AG10803 (cell line): Measurements from ENCODE around the gene DLG2.

Experiments
- DNase-seq: peaks from one replicate; pipeline ENCODE4 v3.0.0; 2010; ENCODE audit warnings: low read depth
- H3K4me3 ChIP-seq: 2 replicates; pipeline ENCODE4 v1.5.1; 2011; ENCODE audit warnings: mild to moderate bottlenecking, low read length, control low read depth
- CTCF ChIP-seq: conservative IDR thresholded peaks from 2 replicates; pipeline ENCODE4 v1.5.1; 2011; ENCODE audit warnings: mild to moderate bottlenecking, low read length, control low read depth, inconsistent platforms

DLG2 gene

DNA sequence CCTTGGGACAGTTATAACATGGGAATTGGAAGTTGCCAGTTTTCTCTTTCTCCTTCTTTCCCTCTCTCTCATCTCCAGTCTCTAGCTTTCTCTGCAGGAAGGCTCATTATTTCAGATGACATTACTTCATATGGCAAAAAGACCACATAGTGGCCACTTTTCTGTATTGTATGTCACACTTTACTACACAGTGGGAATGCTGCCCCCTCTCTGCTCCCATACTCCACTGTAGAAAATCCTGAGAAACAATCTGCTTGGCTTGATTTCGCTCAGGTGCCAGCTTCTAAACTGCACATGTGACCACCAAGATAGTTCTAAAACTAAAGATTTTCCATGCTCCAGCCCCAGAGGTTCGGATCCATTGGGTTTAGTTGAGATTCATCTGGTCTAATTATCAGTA is 1480.3 kb downstream of the DLG2 start:
- DNase-seq: no peak
- no peak overlapping the region for H3K4me3 ChIP-seq
- no peak for TF ChIP-seq CTCF

GRCh38 chr11:84145616-84146185 is 1481.4 kb downstream of the DLG2 start:
- no peak for TF ChIP-seq CTCF
- DNase-seq: no peak
- no peak overlapping the region for H3K4me3 ChIP-seq

DNA sequence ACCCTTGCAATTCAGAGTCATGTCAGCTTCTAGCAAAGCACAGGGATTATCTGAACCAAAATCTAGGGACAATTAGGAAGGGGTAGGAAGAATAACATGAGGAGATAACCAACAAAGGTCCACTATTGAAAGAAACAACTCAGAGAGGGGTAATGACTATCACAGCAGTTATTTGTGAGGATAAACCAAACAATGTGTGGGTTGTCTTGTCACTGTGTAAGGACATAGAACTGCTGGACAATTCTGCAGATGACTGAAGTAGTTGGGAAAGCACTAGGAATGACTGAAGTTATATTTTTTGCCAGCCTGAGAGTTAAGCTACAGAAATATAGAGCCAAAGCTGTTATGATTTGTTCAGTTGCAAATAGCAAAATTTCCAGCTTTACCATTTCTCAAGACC is 1482.6 kb downstream of the DLG2 start:
- no peak for TF ChIP-seq CTCF
- DNase-seq: no peak
- no peak overlapping the region for H3K4me3 ChIP-seq

DNA sequence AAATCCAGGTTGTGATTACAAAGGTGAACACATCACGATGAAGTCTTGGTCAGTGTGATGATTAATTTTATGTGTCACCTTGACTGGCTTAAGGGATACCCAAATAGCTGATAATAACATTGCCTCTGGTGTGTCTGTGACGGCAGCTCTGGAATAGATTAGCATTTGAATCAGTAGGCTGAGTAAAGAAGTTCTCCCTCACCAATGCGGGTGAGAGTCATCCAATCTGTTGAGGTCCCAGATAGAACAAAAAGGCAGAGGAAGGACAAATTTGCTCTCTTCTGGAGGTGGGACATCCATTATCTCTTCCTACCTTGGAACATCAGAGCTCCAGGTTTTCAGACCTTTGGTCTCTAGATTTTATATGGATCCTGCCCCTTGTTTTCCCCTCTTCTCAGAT is 1484.7 kb downstream of the DLG2 start:
- no peak for DNase-seq
- H3K4me3 ChIP-seq: no peak overlapping the region
- TF ChIP-seq CTCF: no peak

GRCh38 chr11:84140386-84141169 is 1486.6 kb downstream of the DLG2 start:
- no peak for DNase-seq
- no peak for TF ChIP-seq CTCF

DNA sequence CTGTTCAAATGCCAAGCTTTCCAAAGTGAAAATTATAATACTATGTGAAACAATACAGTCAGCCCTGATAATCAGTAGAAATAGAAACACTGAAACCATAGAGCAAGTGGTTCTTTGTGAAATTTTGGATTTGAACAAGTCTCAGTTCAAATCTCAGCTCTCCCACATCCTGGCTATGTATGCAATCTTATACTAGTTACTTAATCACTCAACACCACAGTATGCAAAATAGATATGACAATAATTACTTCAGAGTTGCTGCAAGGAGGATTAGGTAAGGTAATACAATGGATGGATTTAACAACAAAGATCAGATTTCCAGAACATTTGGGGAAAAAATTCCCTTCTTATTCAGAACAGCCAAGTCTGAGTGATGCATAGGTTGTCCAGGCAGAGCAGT is 1489.2 kb downstream of the DLG2 start:
- DNase-seq: no peak
- no peak for TF ChIP-seq CTCF
- no peak overlapping the region for H3K4me3 ChIP-seq

More at GRCh38 chr11:84140386-84141169, 1486.6 kb downstream of the DLG2 start:
- no peak overlapping the region for H3K4me3 ChIP-seq

DNA sequence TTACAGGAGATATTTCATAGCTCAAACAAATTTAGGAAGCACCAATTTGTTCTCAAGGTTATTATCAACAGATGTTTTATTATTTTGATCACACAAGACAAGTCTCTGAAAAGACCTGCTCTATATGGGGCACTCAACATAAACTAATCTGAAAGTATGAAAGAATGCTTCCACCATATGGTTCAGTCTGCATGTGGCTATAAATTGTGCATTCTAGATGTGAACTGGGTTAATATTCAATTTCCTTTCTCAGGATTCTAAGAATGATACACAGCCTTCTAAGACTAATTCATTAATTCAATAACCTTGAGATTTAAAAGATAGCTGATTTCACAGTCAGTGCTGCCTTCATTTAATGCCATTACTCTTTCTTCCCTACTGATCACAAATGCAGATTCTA is 1489.6 kb downstream of the DLG2 start:
- DNase-seq: no peak
- TF ChIP-seq CTCF: no peak
- H3K4me3 ChIP-seq: no peak overlapping the region
